Adrenal gland (tissue), 12 donors: ENCODE results near the gene RNF183. TPM values are rescaled to one million over a fixed set of nuclear protein-coding genes. Genes with fewer than 3 reads are reported as not detected.

Experiments
- DNase-seq, 7 donors: peaks; one replicate each; pipeline ENCODE4 v3.0.0-alpha.2; 2019 to 2020
- H3K27ac ChIP-seq, 5 donors: fragments of 200-600 bp; sonication (generic) in 4 of 5; 1 replicate in 3 of 5; 2 replicates in 2 of 5; pipeline versions ENCODE4 v1.5.1 to v1.8.0; 2016 to 2020; ENCODE audit warnings: mild to moderate bottlenecking in 1 of 5
- H3K27me3 ChIP-seq: fragments of 200-600 bp; 2 replicates; pipeline ENCODE4 v1.8.0; 2021
- H3K36me3 ChIP-seq, 2 donors: fragments of 200-600 bp; replicated peaks in 1 of 2; 1 replicate in 1 of 2; 2 replicates in 1 of 2; pipeline versions ENCODE4 v1.5.1 to v1.8.0; 2018 to 2022
- H3K4me1 ChIP-seq, 2 donors: fragments of 200-600 bp; replicated peaks in 1 of 2; 1 replicate in 1 of 2; 2 replicates in 1 of 2; pipeline versions ENCODE4 v1.5.1 to v1.8.0; 2018 to 2021
- H3K4me3 ChIP-seq, 4 donors: fragments of 200-600 bp; sonication (generic) in 3 of 4; one replicate each; pipeline ENCODE4 v1.5.1; 2016 to 2018
- H3K9me3 ChIP-seq, 3 donors: fragments of 200-600 bp; sonication (generic) in 1 of 3; replicated peaks in 1 of 3; 1 replicate in 2 of 3; 2 replicates in 1 of 3; pipeline versions ENCODE4 v1.5.1 to v1.8.0; 2016 to 2021
- CTCF ChIP-seq, 6 experiments: fragments of 450-650 bp in 4 of 6; fragments of 200-600 bp in 2 of 6; sonication (generic) in 1 of 6; IDR thresholded peaks; 1 replicate in 5 of 6; 2 replicates in 1 of 6; pipeline versions ENCODE4 v1.5.1 to v1.8.0; 2016 to 2021; ENCODE audit warnings: antibody characterized with exemption in 6 of 6, mild to moderate bottlenecking in 2 of 6, moderate library complexity in 1 of 6
- POLR2A ChIP-seq, 2 donors: fragments of 450-650 bp; IDR thresholded peaks; one replicate each; pipeline ENCODE4 v1.6.1; 2017; ENCODE audit warnings: antibody characterized with exemption in 2 of 2, mild to moderate bottlenecking in 2 of 2, moderate library complexity in 1 of 2
- WGBS, 4 donors: extraction: QIAGEN DNeasy Blood & Tissue Kit in 2 of 4; methylation state at CpG; one replicate each; pipeline versions ENCODE4 v1.1.5 to v1.1.7; 2013 to 2017; 5-methylcytosine and 5-hydroxymethylcytosine counted together
- intact Hi-C, 2 donors: fragments of 100-400 bp; cut with DNase I; formaldehyde crosslinking; loops; one replicate each; pipeline versions ENCODE4 v1.14.1 to v1.15.0; 2022 to 2023
- polyA plus RNA-seq, 3 donors: library from polyadenylated mRNA; stranded (reverse); fragments of 200-250 nt in 2 of 3; fragments of 350-450 nt in 1 of 3; fragmentation: Illumina TruSeq in 1 of 3; extraction: RNeasy Lipid Tissue Mini Kit (QIAGEN cat#74804) in 1 of 3; gene quantifications; one replicate each; pipeline ENCODE4 v1.2.3, GENCODE V29; 2013 to 2014
- total RNA-seq, 9 donors: library from RNA; depleted of rRNA in 4 of 9; stranded (reverse); fragments of >200 nt in 4 of 9; fragments of 120-200 nt in 1 of 9; fragmentation: NEBNext Ultra II Directional in 1 of 9; extraction: Animal tissue kit (Norgen Biotek cat#: 25700) in 1 of 9; gene quantifications; one replicate each; pipeline versions ENCODE4 v1.1.0 to v1.2.4, GENCODE V29; 2013 to 2023
- donor health status: healthy with polysubstance abuse.
- donor health status: Bipolar disorder and iron deficiency.
- donor health status: DM: yes; HTN: yes; CAD: no.
- donor health status: DM: no; HTN: no; CAD: no.
- donor health status: DM: no; HTN: no; CAD: no.
- donor health status: DM: yes; HTN: yes; CAD: no.

The RNF183 gene
- total and polyA plus RNA-seq, 12 donors, result 0.11 to 0.48 (median 0.26) TPM; not detected in 8

- no peak overlapping the region for H3K4me3 ChIP-seq
- DNase-seq, result no peak
- no peaks in the 10 kb centered on the region for H3K36me3 ChIP-seq
- no peak for TF ChIP-seq CTCF (IDR thresholded peaks at IDR 0.05)
- no peak for TF ChIP-seq POLR2A (IDR thresholded peaks at IDR 0.05)
- 93 to 98% (median 95%) methylated on average over 4 of the region's 4 CpGs for WGBS, 4 donors
- no peak overlapping the region for H3K27ac ChIP-seq
- H3K27me3 ChIP-seq, result no peaks in the 10 kb centered on the region
- intact Hi-C loops, result no loop called here
- no peaks in the 10 kb centered on the region for H3K9me3 ChIP-seq
- H3K4me1 ChIP-seq, result no peaks in the 10 kb centered on the region
These were observed 23.1 kb upstream of the RNF183 start for GRCh38 chr9:113326230-113326629.

GRCh38 chr9:113322671-113323070 is 19.5 kb upstream of the RNF183 start:
- no peak for TF ChIP-seq CTCF (IDR thresholded peaks at IDR 0.05)
- TF ChIP-seq POLR2A (IDR thresholded peaks at IDR 0.05), result no peak

GRCh38 chr9:113320051-113320450 is 16.9 kb upstream of the RNF183 start:
- Histone ChIP-seq H3K4me3 (no peak overlapping the region), H3K27me3 (no peaks in the 10 kb centered on the region), H3K27ac (no peak overlapping the region), H3K4me1 (no peaks in the 10 kb centered on the region), H3K9me3 (no peaks in the 10 kb centered on the region), H3K36me3 (peaks cover 0 to 17% of the 10 kb centered on the region in 2 donors)
- DNase-seq, result no peak
- intact Hi-C loops, result no loop called here
- 92 to 95% (median 93%) methylated on average over 3 of the region's 3 CpGs for WGBS, 4 donors
- TF ChIP-seq POLR2A (IDR thresholded peaks at IDR 0.05) (no peak), CTCF (IDR thresholded peaks at IDR 0.05) (no peak)

More at GRCh38 chr9:113322671-113323070, 19.5 kb upstream of the RNF183 start:
- H3K36me3 ChIP-seq, result peaks cover 0 to 6% of the 10 kb centered on the region in 2 donors
- no peaks in the 10 kb centered on the region for H3K27me3 ChIP-seq
- 84 to 92% (median 88%) methylated on average over 6 of the region's 6 CpGs for WGBS, 4 donors
- DNase-seq, result no peak
- no peak overlapping the region for H3K4me3 ChIP-seq
- no peaks in the 10 kb centered on the region for H3K4me1 ChIP-seq
- intact Hi-C loops, result no loop called here
- no peak overlapping the region for H3K27ac ChIP-seq
- no peaks in the 10 kb centered on the region for H3K9me3 ChIP-seq

- H3K9me3 ChIP-seq, result no peaks in the 10 kb centered on the region
- no peak for DNase-seq
- H3K4me3 ChIP-seq, result no peak overlapping the region
- no peaks in the 10 kb centered on the region for H3K27me3 ChIP-seq
- H3K4me1 ChIP-seq, result no peaks in the 10 kb centered on the region
- intact Hi-C loops, result no loop called here
- 78 to 100% (median 89%) methylated on average over 2 of the region's 2 CpGs for WGBS, 4 donors
- H3K27ac ChIP-seq, result no peak overlapping the region
- TF ChIP-seq POLR2A (IDR thresholded peaks at IDR 0.05), result no peak
- no peak for TF ChIP-seq CTCF (IDR thresholded peaks at IDR 0.05)
- peaks cover 0 to 17% of the 10 kb centered on the region in 2 donors for H3K36me3 ChIP-seq
These were observed 15.9 kb upstream of the RNF183 start for GRCh38 chr9:113319054-113319453.
